ENCODE results near the gene MTCH1.

DNA sequence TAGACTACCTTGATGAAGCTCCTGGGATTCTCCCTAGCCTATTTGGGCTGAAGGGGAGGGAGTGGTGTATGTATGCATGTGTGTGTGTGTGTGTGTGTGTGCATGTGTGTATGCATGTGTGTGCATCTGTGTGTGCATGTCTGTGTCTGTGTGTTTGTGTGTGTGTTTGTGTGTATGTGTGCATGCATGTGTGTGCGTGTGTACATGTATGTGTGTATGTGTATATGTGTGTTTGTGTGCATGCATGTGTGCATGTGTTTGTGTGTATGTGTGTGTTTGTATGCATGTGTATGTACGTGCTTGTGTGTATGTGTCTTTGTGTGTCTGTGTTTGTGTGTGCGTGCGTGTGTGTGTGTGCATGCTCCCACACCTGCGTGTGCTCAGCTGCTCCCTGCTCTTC, 34.8 kb upstream of the MTCH1 start:
- no peak for TF ChIP-seq NKRF (conservative IDR thresholded peaks at IDR 0.05)
- TF ChIP-seq, protein P1, sequence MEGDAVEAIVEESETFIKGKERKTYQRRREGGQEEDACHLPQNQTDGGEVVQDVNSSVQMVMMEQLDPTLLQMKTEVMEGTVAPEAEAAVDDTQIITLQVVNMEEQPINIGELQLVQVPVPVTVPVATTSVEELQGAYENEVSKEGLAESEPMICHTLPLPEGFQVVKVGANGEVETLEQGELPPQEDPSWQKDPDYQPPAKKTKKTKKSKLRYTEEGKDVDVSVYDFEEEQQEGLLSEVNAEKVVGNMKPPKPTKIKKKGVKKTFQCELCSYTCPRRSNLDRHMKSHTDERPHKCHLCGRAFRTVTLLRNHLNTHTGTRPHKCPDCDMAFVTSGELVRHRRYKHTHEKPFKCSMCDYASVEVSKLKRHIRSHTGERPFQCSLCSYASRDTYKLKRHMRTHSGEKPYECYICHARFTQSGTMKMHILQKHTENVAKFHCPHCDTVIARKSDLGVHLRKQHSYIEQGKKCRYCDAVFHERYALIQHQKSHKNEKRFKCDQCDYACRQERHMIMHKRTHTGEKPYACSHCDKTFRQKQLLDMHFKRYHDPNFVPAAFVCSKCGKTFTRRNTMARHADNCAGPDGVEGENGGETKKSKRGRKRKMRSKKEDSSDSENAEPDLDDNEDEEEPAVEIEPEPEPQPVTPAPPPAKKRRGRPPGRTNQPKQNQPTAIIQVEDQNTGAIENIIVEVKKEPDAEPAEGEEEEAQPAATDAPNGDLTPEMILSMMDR (IDR thresholded peaks at IDR 0.05 in 2 of 3, conservative IDR thresholded peaks at IDR 0.05 in 1 of 3; ENCODE audit: control insufficient read depth in 2 of 3, extremely low read depth in 1 of 3, insufficient read depth in 1 of 3, low read depth in 3 of 3, low read length in 3 of 3): no peak
- TF ChIP-seq TAF1 (IDR thresholded peaks at IDR 0.05; ENCODE audit: borderline replicate concordance, low read depth, low read length): no peak
- no peak for TF ChIP-seq ZBTB11 (CRISPR knock-in tag; IDR thresholded peaks at IDR 0.05)
- TF ChIP-seq SREBF1 (IDR thresholded peaks at IDR 0.05; ENCODE audit: low read length): no peak
